HG02588 (cell line): Measurements from ENCODE around the gene PRRX1.

Experiments
- ATAC-seq: cut with Tn5 transposase; IDR thresholded peaks from one replicate; pipeline ENCODE4 v1.9.1; 2021; ENCODE audit warnings: mild to moderate bottlenecking, moderate library complexity; ENCODE audit not compliant: unreplicated experiment

The PRRX1 gene

DNA sequence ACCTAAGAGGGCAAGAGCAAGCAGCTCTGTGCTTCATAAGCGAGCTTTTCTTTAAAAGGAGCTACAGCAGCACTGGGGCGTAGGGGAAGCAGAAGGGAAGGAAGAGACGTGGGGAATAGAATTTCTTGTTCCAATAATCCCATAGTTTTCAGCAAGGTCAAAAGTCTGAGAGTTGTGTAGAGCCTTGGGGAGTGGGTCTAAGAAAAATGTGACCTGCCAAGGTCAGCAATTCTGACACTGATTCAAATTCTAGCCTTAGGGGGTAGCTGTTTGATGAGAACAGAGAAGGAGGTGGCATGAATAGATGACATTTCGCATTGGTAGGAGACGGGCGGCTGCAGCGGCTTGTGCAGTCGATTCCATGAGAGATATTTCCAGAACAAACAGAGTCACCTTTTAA is 22.4 kb downstream of the PRRX1 start:
- ATAC-seq: no peak

DNA sequence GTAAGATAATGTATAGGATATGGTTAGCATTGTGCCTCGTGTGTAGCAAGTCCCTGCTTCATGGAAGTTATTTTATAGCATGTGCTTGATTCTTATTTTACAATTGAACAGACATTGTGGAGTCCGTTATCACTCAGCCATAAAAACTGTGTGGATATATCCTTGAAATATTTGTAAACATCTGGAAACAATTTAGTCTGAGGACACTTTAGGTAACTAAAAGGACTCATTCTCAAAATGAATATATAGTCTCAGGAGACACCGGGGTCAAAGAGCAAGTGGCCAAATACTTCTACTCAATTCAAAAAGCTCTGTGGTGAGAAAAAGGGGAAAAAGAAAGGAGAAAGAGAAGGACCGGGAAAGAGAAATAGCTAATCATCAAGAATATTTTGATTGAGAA is 23.7 kb downstream of the PRRX1 start:
- no peak for ATAC-seq

DNA sequence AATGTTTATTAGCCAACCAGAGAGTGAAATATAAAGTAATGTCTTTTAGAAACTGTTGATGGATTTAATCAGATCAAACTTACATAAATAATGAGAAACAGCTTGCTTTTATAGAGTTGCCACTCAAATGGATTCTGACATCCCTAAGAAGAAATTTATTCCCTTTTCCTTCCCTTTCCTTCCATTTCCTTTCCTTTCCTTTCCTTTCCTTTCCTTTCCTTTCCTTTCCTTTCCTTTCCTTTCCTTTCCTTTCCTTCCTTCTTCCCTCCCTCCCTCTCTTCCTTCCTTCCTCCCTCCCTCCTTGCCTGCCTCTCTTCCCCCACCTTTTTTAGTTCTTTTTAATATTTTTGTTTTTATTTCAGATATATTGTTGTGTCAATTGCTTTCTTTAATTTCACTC is 27.3 kb downstream of the PRRX1 start:
- ATAC-seq: no peak

DNA sequence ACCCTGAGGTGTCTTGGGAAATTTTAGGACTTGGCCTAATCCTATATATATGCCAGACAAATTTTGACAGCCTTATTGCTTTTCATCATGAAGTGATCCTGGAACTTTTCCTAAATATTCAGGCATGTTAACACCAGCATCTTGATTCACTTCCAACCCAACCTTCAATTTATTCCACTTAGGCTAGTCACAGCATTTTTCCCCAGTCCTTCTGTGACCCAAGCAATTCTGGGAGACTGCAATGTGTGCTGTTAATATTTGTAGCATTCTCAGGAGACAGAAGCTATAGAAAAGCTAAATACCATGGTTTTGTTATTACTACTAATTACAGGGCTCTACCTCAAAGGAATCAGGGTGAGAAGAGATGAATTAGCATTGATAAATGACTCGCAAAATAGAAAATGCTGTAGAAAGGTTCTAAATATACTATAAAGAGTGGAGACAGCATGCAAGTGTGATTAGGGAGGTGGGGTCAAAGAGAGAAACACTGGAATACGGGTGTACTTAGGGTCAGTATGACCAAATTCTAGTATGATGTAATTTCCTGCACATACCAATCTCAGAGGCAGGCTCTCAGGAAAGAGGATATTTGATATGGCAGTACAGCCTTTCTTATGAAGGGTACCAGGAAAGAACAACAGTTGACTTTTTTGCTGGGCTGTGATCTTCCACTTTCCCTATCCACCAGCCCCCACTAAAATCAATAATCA is 29.1 kb downstream of the PRRX1 start:
- ATAC-seq: no peak

DNA sequence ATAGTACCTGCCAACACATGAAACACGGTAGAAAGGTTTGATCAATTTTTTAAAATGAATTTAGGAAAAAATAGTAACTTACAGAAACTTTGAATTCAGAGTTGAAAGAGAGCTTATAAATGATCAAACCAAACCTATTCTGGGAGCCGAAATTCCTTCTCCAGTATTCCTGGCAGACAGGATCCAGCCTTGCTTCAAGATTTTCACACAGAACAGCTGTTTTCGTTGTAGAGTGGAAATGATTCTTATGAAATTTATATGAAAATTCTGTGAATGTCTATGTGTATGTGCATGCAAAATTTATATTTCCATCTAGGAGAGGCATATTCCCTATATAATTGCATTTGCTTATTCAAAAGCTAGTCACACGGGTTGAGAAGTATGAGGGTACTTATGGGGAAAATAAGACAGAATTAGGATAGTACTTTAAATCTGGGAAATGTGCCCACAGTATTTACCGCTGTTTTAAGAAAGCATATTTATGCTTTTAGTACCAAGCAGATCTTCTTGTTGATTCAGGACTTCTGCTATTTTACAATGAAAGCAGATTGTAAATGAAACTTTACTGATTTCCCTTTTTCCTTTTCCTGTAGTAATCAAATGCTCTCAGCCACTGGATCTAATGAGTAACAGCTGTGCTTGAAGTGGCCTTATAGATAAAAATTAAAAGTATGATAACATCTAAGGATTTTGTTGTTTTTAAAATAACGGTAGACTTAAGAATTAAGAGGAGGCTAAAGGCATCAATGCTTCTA is 30.4 kb downstream of the PRRX1 start:
- no peak for ATAC-seq

DNA sequence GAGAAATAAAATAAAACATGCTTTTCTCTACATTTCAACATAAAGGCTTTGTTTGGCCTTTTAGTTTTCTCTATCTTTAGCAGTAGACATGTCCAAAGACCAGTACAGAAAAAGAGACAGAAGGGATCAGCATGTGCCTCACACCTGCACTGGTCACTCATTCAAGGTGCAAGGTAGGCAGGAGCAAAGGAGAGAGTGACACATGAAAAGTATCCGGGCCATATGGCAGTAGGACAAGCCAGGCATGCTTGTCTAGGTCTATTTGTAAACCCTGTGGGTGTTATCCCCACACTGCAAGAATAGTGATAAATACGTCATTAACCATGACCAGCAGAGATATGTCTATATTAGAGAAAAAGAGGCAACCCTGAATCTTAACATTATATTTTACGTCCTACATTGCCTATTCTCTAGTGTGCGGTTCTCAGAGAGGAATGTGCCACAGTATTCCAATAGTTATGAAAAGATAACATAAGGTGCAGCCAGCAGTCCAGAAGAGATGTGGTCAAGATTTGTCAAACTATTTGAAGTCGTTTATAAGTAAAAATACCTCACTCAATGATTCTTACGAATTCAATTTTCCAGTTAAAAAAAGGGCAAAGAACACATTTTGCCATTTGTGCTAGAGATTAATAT is 32.1 kb downstream of the PRRX1 start:
- no peak for ATAC-seq

DNA sequence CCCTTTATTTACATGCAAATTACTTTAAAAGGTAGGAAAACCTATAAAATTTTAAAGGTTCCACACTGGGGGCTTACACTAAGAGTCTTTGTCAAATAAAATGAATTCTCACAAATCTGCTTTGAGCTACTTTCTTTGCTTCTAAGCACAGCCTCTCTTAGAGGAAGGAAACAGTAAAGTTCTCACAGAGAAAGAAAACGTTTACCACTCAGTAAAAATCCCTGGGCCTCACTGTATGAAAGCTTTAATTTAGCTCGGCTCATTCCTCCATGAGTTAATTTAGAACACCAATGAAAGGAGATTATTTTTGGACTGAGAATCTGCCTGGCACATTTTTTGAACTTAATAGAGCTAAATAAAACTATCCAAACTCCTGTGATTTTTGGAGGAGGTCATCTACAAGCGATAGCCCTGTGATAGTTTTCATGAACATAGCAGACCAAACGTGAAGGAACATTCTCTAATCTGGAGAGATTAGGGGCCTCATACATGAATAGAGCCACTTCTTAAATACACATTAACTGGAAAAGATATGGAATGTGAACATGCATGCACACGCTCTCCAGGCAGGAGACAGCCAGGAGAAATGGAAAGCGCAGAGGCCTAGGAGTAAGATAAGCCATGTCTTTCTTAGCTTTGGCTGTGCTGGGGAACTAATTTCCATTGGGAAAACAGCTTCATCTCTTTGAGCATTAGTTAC is 32.8 kb downstream of the PRRX1 start:
- no peak for ATAC-seq

DNA sequence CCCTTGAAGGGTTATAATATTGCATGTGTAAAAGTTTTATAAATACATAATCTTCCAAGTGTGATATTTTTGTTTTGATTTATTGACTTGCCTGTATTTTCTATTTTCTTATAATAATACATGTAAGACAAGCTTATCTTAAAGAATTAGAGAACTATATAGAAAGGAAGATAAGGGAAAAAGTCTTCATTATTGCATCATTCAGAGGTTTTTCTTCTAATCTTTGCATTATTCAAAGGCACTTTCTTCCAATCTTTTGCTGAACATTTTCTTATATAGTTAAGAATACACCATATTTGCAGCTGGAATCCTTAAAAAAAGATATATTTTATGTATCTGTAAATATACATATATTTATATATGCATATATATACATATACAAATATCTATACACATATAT is 33.4 kb downstream of the PRRX1 start:
- ATAC-seq: no peak

DNA sequence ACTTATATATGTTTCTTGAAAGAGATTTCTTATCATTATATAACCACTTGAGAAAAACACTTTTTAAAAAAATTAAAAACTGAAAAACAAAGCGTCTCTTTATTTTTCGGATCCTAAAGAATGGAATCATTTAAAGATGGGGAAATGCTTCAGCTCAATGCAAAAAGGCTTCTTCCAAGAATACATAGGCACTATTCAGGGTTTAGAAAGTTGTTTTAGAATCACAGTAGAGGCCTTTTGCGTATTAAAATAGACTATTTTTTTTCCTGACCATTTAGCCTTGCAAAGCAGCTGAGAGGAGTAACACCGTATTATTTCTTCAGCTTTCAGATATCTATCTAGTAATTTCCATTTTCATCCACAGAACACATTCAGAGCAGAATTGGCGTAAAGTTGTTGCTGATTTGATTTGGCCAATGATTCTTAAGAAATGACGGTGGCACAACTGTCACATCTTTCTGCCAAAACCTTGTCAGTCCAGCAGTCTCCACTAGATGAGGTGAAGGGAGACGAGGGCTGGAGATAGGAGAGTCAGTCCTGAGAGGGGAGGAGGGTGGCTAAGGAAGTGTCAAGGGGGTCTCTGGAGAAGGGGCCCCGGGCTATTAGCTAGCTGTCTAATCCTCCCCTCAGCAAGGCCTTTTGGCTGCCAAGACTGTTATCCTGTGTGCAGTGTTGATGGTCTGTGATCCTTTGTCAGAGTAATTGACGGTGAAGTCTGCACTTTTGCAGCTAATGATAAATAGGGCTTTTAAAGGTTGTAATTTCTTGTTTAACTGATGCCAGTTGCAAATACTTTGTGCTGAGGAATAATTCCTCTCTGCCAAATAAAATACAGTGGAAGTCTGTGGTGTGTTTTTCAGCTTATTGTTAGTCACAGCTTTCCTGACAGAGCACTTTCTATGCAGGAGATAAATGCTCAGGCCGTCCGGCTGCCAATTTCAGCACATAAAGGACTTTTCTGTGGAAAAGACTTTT is 34.7 kb downstream of the PRRX1 start:
- no peak for ATAC-seq

DNA sequence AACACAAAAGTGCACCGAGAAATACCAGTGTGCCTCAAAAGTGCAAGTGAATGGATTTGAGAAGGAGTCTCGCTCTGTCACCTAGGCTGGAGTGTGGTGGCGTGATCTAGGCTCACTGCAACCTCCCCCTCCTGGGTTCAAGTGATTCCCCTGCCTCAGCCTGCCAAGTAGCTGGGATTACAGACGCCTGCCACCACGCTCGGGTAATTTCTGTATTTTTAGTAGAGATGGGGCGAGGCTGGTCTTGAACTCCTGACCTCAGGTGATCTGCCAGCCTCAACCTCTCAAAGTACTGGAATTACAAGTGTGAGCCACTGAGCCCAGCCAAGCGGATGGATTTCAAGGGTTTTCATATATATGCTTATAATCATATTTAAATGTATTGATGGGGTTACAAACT is 35.8 kb downstream of the PRRX1 start:
- no peak for ATAC-seq

DNA sequence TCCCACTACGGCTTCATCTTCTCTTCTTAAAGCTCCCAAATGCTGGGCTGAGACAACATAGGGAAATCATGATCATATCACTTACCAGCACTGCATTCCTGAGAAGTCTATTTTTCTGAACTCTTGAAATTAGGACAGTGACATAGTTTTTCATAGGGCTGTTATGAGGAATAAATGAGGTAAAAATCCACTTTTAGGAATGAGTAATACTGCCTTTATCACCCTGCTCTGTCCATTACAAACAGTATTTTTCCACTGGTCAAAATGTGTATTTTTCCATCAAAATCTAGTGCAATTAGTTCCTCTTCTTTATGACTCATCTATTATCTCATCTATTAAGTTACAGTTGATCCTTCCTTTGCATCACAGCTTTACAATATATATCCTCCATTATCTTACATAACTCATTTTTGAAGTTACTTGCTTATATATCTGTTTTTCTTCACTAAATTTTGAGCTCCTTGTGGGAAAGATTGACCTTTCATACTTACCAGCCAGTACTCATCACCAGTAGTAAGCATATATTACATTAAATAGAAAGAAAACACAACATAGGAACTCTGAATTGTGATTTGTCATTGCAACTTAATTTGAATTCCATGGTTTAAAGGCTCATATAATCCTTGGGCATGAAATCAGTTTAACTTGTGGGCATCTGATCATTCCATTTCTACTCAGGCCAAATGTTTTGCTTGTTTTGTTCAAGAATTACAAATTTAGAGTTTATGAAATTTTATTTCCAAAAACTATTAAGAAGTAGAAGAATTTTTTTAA is 37.1 kb downstream of the PRRX1 start:
- no peak for ATAC-seq

DNA sequence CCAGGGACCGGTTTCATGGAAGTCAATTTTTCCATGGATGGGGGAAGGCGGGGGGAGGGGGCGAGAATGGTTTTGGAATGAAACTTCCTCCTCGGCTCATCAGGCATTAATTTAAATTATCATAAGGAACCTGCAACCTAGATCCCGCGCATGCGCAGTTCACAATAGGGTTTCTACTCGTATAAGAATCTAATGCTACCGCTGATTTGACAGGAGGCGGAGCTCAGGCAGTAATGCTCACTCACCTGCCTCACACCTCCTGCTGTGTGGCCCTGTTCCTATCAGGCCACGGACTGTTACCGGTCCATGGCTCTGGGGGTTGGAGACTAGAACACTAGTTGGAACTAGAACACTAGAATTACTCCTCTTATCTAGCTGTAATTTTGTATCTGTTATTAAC is 38.0 kb downstream of the PRRX1 start:
- no peak for ATAC-seq

DNA sequence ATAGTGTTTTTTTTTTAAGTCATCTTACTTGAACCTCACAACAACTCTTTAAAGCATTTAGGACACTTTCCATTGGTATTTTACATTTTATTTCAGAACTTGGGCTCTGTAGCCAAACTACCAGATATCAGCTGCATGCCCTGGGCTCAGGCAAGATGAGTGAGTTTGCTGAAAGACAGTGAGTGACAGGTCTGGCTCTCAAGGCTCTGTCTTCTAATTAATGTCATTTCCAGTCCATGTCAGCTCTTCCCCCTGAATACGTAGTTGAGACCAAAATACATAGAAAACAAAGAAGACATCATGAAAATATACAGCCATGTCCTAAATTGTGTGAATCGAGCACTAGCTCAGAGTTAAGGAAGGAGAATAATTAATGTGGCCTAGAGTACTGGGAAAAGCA is 39.7 kb downstream of the PRRX1 start:
- ATAC-seq: no peak

DNA sequence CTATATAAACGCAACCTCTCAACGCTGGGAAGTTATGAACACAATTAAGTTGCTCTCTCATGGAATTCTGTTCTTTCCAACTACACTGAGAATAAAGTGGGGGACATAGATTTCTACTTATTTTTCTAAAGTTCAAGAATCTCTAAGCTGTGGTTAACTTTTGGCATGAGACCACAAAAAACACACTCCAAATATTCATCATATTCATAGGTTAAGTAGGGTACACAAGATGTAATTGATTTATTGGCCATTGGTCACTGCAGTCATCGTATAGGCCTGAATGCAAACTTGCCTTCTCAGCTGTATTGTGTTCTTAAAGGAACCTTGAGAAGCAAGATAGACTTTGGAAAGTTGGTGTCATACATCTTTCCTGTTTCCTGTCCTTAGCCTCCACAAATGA is 40.3 kb downstream of the PRRX1 start:
- no peak for ATAC-seq

DNA sequence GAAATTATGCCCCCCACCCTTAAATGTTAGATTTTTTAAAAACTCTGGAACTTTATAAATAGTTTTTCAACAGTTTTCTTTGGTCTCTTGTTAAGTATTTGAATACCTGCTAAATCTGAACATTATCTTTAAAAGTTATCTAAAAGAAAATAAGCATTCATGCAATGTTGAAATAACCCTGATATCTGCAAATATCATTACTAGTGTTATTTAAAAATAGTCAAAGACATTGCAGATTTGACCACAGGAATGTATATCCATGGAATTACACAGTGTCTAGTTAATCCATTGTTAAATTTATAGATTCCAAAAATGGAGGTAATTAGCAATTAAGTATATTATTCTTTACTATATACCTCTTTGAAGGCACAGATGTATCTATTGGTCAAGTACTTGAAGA is 42.0 kb downstream of the PRRX1 start:
- ATAC-seq: no peak

DNA sequence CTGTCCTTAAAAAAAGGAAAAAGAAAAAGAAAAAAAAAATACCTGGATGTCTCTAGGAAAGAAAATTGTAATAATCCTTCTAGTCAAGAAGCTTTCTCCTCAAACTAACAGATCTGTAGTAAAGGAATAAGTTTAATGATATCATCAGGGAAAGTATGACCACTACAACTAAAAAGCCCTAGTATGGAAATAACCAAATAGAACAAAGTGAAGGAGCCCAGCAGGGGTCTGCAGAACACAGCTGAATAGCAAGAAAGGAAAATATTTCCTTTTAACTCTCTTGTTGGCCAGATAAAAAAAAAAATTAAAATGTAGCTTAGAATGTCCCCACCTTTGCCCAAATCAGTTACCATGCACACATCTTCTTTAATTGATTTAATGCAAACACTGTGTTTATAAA is 43.2 kb downstream of the PRRX1 start:
- no peak for ATAC-seq

DNA sequence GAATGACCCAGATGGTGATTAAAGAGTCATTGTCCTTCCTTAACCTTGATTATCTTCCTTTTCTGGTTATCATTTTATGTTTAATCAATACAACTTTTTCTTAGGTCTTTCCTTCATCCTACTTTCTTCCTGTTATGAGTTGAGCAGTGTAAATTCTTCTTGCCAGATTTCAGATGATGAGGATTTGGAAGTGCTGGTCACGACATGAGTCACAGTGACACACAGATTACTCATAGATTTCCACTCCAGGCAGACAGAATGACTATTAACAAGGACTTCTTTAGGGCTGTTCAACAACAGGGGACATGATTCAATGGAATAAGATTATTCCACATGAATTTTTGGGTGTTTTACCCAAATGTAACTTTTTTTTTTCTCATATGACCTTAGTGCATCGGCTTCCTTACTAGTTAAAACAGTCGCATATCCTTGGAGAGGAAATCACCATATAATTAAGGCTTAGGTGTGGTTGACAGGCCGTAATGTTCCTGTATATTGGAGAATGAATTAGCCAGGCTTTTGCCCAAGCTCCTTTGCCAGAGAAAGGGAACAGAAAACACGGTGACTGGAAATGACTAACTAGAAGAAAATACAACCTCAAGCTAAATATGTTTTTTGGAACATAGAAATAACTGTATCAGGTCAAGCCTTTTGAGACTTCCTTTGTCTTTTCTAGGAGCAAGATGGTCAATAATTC is 44.2 kb downstream of the PRRX1 start:
- ATAC-seq: no peak

DNA sequence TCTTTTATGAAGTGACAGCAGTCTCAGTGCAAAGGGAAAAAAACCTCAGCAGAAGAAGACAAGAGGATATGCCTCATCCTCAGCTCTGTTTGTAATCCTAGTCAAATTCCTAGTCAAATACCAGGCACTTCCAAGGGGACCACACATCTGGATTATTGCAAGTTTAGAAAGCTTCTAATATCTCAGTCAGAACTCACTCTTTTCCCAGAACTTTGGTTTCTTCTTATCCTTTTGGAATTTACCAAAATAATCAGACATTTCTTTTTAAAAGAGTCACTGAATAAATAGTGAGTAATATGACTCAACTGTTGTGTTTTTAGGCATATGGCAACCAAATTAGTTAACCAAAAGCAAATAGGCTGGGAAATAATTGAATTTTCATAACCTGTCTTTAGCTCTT is 47.8 kb downstream of the PRRX1 start:
- no peak for ATAC-seq

DNA sequence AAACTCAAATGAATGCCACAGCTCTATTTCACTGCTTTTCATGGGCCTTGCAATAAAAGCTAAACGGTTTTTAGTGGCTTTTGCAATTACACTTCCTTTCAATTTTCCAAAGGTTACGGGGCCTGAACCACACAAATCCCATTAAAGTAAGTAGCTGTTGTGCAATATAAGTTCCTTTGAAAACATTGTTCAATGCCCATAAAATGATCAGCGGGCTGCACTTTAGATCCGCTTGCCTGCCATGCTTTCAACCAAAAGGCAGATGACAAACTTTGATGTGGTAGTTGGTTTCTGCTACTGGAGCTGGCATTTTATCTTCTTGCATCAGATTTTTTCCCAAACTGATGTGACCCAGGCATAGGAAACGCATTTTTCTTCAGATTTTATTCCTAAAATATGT is 50.2 kb downstream of the PRRX1 start:
- no peak for ATAC-seq
